HFFc6 (cell line): Measurements from ENCODE around the gene ACOXL. TPM values are rescaled to one million over a fixed set of nuclear protein-coding genes. Genes with fewer than 3 reads are reported as not detected.

ENCODE experiments used
- DNase-seq: peaks from one replicate; pipeline ENCODE4 v3.0.0-alpha.2; 2018
- H3K27ac Mint-ChIP-seq: 2 replicates; pipeline ENCODE4 v1.8.0; 2020; ENCODE audit warnings: mild to moderate bottlenecking, mixed read lengths
- H3K27me3 Mint-ChIP-seq: 2 replicates; pipeline ENCODE4 v1.8.0; 2021; ENCODE audit warnings: mild to moderate bottlenecking, moderate library complexity, mixed read lengths; ENCODE audit not compliant: insufficient read depth
- H3K36me3 Mint-ChIP-seq: 2 replicates; pipeline ENCODE4 v1.8.0; 2021; ENCODE audit warnings: low read depth, mixed read lengths
- H3K4me1 Mint-ChIP-seq: 2 replicates; pipeline ENCODE4 v1.8.0; 2020; ENCODE audit warnings: low read depth, mixed read lengths
- H3K4me3 Mint-ChIP-seq: 2 replicates; pipeline ENCODE4 v1.8.0; 2020; ENCODE audit warnings: mild to moderate bottlenecking, moderate library complexity, mixed read lengths
- H3K9me3 Mint-ChIP-seq: 2 replicates; pipeline ENCODE4 v1.8.0; 2020; ENCODE audit warnings: mild to moderate bottlenecking, mixed read lengths
- CTCF ChIP-seq: fragments of 200-600 bp; sonication (generic); IDR thresholded peaks from 2 replicates; pipeline ENCODE4 v1.5.0; 2021; ENCODE audit warnings: antibody characterized with exemption, mild to moderate bottlenecking
- total RNA-seq, 6 experiments: library from RNA; stranded (reverse); fragmentation: NEBNext Ultra II Directional; extraction: Animal tissue kit (Norgen Biotek cat#: 25700); gene quantifications; 2 replicates in 1 of 6; 3 replicates in 5 of 6; pipeline ENCODE4 v1.2.3, GENCODE V29; 2021

Gene ACOXL
- total RNA-seq, 6 experiments from 2014 or later: not detected

DNA sequence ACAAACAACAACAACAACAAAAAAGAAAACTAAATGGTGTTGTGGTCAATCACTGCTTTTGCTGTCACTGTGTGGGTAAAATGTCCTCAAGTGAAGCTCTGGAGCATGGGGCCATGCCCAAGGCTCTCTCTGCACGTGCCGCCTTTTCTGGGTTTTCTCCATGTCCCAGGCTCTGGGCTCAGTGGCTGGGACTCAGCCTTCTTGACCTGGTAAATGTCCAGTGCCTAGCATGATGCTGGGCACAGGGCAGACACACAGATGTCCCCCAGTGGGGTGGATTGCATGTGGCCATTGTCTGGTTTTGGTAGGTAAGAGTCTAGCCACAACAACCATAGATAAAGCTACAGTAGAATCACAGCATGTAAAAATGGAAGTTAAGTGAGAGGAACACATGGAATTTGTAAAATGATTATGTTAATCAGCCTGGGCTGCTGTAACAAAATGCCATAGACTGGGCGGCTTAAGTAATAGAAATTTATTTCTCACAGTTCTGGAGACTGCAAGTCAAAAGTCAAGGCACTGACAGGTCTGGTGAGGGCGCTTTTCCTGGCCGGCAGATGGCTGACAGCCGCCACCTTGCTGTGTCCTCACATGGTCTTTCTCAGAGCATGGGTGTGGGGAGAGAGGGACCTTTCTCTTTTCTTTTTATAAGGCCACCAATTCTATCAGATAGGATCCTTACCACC lies 174.4 kb downstream of the ACOXL start:
- peaks cover 36% of the 10 kb centered on the region for H3K27me3 Mint-ChIP-seq
- TF ChIP-seq CTCF: no peak
- peaks cover 8% of the 10 kb centered on the region for H3K9me3 Mint-ChIP-seq
- 0 out of 2 replicates have a peak, but pooled peaks cover 7% of the 10 kb centered on the region for H3K36me3 Mint-ChIP-seq
- H3K4me1 Mint-ChIP-seq: no peaks in the 10 kb centered on the region
- H3K27ac Mint-ChIP-seq: no peak overlapping the region
- no peak for DNase-seq
- H3K4me3 Mint-ChIP-seq: no peak overlapping the region

- TF ChIP-seq CTCF: no peak
- Mint-ChIP-seq H3K27ac (no peak overlapping the region), H3K9me3 (peaks cover 9% of the 10 kb centered on the region), H3K4me1 (no peaks in the 10 kb centered on the region), H3K4me3 (no peak overlapping the region), H3K36me3 (0 out of 2 replicates have a peak, but pooled peaks cover 7% of the 10 kb centered on the region), H3K27me3 (peaks cover 33% of the 10 kb centered on the region)
- no peak for DNase-seq
These were observed 177.1 kb downstream of the ACOXL start for GRCh38 chr2:110909501-110909900.

GRCh38 chr2:110910423-110910822 lies 178.1 kb downstream of the ACOXL start:
- no peak for DNase-seq
- H3K4me1 Mint-ChIP-seq: no peaks in the 10 kb centered on the region
- H3K27ac Mint-ChIP-seq: no peak overlapping the region
- H3K9me3 Mint-ChIP-seq: peaks cover 9% of the 10 kb centered on the region
- TF ChIP-seq CTCF: no peak
- H3K36me3 Mint-ChIP-seq: 0 out of 2 replicates have a peak, but pooled peaks cover 7% of the 10 kb centered on the region
- H3K4me3 Mint-ChIP-seq: no peak overlapping the region
- peaks cover 28% of the 10 kb centered on the region for H3K27me3 Mint-ChIP-seq

- Mint-ChIP-seq H3K36me3 (no peaks in the 10 kb centered on the region), H3K27ac (no peak overlapping the region), H3K9me3 (no peaks in the 10 kb centered on the region), H3K27me3 (peaks cover 18% of the 10 kb centered on the region), H3K4me1 (no peaks in the 10 kb centered on the region), H3K4me3 (no peak overlapping the region)
- DNase-seq: no peak
- TF ChIP-seq CTCF: no peak
These were observed 187.4 kb downstream of the ACOXL start for GRCh38 chr2:110919738-110920137.

- TF ChIP-seq CTCF: no peak
- peaks cover 9% of the 10 kb centered on the region for H3K27me3 Mint-ChIP-seq
- H3K36me3 Mint-ChIP-seq: no peaks in the 10 kb centered on the region
- no peak overlapping the region for H3K4me3 Mint-ChIP-seq
- H3K4me1 Mint-ChIP-seq: no peaks in the 10 kb centered on the region
- no peak overlapping the region for H3K27ac Mint-ChIP-seq
- H3K9me3 Mint-ChIP-seq: peaks cover 13% of the 10 kb centered on the region
- DNase-seq: no peak
These were observed 193.1 kb downstream of the ACOXL start for GRCh38 chr2:110925479-110925878.
